Upper lobe of right lung (tissue), 1 donor: ENCODE results near the gene RAB26. TPM values are rescaled to one million over a fixed set of nuclear protein-coding genes. Genes with fewer than 3 reads are reported as not detected.
A peak's percentile ranks its signal among the peaks of the same experiment; 100 is the strongest.

Experiments
- ATAC-seq: fragments of 200-7000 bp; cut with Tn5 transposase; one replicate; pipeline ENCODE4 v1.9.1; 2020; ENCODE audit warnings: mild to moderate bottlenecking, moderate library complexity
- DNase-seq: peaks from one replicate; pipeline ENCODE4 v3.0.0-alpha.2; 2020
- H3K27ac ChIP-seq: fragments of 200-600 bp; one replicate; pipeline ENCODE4 v1.8.0; 2022
- H3K27me3 ChIP-seq: fragments of 200-600 bp; one replicate; pipeline ENCODE4 v1.8.0; 2022; ENCODE audit warnings: mild to moderate bottlenecking
- H3K36me3 ChIP-seq: fragments of 200-600 bp; one replicate; pipeline ENCODE4 v1.8.0; 2022
- H3K4me1 ChIP-seq: fragments of 200-600 bp; one replicate; pipeline ENCODE4 v1.8.0; 2022
- H3K4me3 ChIP-seq: fragments of 200-600 bp; one replicate; pipeline ENCODE4 v1.8.0; 2022; ENCODE audit warnings: mild to moderate bottlenecking
- H3K9me3 ChIP-seq: fragments of 200-600 bp; one replicate; pipeline ENCODE4 v1.8.0; 2022
- CTCF ChIP-seq: fragments of 200-600 bp; IDR thresholded peaks from one replicate; pipeline ENCODE4 v1.8.0; 2022; ENCODE audit warnings: antibody characterized with exemption
- intact Hi-C: fragments of 100-400 bp; cut with DNase I; formaldehyde crosslinking; loops from one replicate; pipeline ENCODE4 v1.11.0; 2022
- total RNA-seq: library from RNA; stranded (reverse); fragmentation: NEBNext Ultra II Directional; extraction: Animal tissue kit (Norgen Biotek cat#: 25700); gene quantifications from one replicate; pipeline ENCODE4 v1.2.1, GENCODE V29; 2021
- donor health status: DM: no; HTN: yes; CAD: no; lungs with severe emphysema.

The RAB26 gene
- total RNA-seq, 1 donor from 2014 or later, result 0.67 TPM

DNA sequence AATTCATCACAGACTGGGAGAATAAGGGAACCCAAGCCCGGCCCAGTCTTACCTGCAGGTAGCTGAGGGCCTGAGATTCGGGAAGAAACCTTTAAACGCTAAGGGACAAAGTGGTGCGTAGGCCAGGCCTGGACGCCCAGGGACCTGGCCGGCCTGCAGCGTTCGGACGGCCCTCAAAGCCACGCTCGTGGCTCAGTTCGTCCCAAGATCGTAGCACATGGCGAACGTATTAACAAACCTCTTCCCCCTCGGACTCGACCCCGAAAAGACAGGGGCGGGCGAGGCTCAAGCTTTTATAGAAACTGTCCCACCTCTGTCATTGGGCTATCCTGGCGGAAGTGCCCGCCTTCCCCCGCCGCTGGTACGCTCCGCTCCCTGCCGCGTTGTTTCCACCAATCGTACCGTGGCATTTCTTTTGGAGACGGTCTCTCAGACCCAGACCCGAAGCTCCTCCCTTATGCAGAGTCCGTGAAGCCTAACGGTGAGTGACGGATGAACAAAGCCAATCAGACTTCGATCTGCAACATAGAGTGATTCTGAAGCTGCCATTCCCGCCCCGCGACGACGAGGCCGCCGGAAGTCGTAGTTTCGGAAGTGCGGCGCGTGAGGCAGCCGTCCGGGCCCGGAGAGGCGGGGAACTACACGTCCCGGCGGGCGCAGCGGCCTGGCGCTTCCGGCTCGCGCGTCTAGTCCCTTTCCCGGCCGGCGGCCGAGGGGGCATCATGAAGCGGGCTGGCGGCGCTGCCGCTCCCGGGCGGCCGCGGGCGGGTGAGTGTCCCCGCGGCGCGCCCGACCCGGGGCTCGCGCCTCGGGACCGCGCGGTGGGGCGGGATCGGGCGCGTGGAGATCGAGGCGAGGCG, 6.9 kb downstream of the RAB26 start, which contains the start of gene TRAF7:
TSS of gene TRAF7 (plus strand) at position 692 of the 860 bp plus-strand sequence. CDS start 8,139 bp downstream, outside the sequence.
- ATAC-seq (peak; percentile 91), DNase-seq (peak; percentile 99)
- intact Hi-C loops, result no loop called here
- TF ChIP-seq CTCF, result no peak
- Histone ChIP-seq H3K27me3 (no peaks in the 10 kb centered on the region), H3K36me3 (peaks cover 17% of the 10 kb centered on the region), H3K4me1 (peaks cover 78% of the 10 kb centered on the region), H3K9me3 (no peaks in the 10 kb centered on the region), H3K27ac (peak within 1 kb of the TSS; percentile 90), H3K4me3 (peak within 1 kb of the TSS; percentile 96)

DNA sequence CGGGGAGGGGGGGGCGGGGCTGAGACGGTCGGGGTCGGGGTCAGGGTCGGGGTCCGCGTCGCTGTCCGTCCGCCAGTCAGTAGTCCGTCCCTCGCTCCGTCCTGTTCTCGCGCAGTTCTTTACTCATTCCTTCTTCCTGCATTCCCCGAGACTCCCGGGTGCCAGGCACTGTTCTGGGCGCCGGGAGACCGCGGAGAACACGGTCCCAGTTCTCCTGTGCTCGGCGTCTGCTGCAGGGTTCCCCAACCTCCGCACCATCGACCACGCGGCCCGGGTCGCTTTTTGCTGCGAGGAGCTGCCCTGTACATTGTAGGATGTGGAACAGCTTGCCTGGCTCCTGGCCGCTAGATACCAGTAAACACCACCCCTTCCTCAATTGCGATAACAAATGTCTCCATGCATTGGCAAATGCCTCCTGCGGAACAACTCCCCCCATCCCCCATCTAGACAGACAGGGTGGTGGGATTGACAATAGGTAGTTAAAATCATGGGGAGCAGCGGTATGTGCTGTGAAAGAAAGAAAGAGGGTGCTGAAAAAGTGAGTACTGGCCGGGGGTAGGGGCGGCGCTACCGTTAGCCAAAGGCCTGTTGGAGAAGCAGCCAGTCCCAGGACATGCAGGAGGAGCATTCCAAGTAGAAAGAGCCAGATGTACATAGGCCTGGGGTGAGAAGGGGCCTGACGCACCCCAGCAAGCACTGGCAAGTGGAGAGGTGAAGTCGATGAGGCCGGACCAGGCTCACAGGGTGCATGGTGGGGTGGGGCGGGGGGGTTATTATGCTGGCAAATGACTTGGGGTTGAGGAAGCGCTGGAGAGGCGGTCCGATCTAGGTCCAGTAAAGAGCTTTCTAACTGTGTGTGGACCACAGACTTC, 7.8 kb downstream of the RAB26 start:
- intact Hi-C loops, result no loop called here
- Histone ChIP-seq H3K4me3 (peak overlapping the region; percentile 78), H3K27ac (peak overlapping the region; percentile 81), H3K4me1 (peaks cover 77% of the 10 kb centered on the region), H3K36me3 (peaks cover 17% of the 10 kb centered on the region), H3K27me3 (no peaks in the 10 kb centered on the region), H3K9me3 (no peaks in the 10 kb centered on the region)
- no peak for TF ChIP-seq CTCF
- no peak for DNase-seq
- no peak for ATAC-seq

GRCh38 chr16:2156849-2157224, 8.4 kb downstream of the RAB26 start:
- Histone ChIP-seq H3K4me1 (peaks cover 73% of the 10 kb centered on the region), H3K36me3 (peaks cover 11% of the 10 kb centered on the region), H3K9me3 (no peaks in the 10 kb centered on the region), H3K4me3 (peak overlapping the region; percentile 78), H3K27ac (peak overlapping the region; percentile 65), H3K27me3 (no peaks in the 10 kb centered on the region)
- intact Hi-C loops, result no loop called here
- DNase-seq (no peak), ATAC-seq (no peak)
- no peak for TF ChIP-seq CTCF

DNA sequence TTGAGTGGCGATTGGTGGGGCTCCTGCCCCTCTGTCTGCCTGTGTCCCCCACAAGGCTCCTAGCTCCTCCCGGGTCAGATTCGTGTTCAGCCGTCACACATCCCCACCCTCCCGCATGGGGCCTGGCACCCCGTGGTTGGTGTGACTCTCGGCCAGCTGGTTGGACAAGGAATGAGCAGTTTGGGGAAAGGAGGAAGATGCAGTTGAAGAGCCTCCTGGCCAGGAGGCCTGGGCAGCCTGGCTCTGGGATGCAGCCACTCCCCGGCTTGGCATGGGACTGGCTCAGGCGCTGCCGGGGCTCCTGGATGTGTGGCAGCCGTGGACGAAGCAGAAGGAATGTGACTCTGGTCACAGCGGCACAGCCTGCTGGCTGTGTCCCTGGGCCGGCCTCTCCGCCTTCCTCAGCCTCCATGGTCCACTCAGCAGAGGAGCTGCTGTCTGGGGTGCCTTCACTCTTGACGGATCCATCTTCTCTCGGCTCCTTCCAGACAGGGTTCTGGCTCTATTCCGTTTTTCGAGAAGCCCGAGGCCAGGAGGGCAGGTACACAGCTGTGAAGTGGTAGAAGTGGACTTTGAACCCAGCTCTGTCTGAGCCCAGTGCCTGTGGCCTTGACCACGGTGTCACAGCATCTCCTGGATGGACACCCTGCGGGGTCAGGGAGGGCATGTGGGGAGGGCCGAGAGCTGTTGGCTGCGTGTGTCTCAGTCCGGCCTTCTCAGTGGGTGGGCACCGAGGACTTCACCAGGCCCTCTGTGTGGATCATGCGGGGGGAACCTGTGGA, 9.2 kb downstream of the RAB26 start:
- Histone ChIP-seq H3K36me3 (peaks cover 5% of the 10 kb centered on the region), H3K27ac (peak overlapping the region; percentile 65), H3K4me3 (no peak overlapping the region), H3K27me3 (no peaks in the 10 kb centered on the region), H3K9me3 (no peaks in the 10 kb centered on the region), H3K4me1 (peaks cover 65% of the 10 kb centered on the region)
- DNase-seq (no peak), ATAC-seq (no peak)
- intact Hi-C loops, result no loop called here
- no peak for TF ChIP-seq CTCF

GRCh38 chr16:2158262-2158638, 9.8 kb downstream of the RAB26 start:
- H3K9me3 ChIP-seq, result no peaks in the 10 kb centered on the region
- no peaks in the 10 kb centered on the region for H3K36me3 ChIP-seq
- peaks cover 59% of the 10 kb centered on the region for H3K4me1 ChIP-seq
- no peak for TF ChIP-seq CTCF
- DNase-seq (no peak), ATAC-seq (no peak)
- peak overlapping the region; percentile 65 for H3K27ac ChIP-seq
- intact Hi-C loops, result no loop called here
- H3K4me3 ChIP-seq, result no peak overlapping the region
- H3K27me3 ChIP-seq, result no peaks in the 10 kb centered on the region
